Mesenteric fat pad (tissue), 1 donor: ENCODE results near the gene SCAF8. TPM values are rescaled to one million over a fixed set of nuclear protein-coding genes. Genes with fewer than 3 reads are reported as not detected.

Experiments
- DNase-seq: peaks from one replicate; pipeline ENCODE4 v3.0.0-alpha.2; 2020; ENCODE audit warnings: low spot score
- total RNA-seq: library from RNA; stranded (reverse); fragmentation: NEBNext Ultra II Directional; extraction: Animal tissue kit (Norgen Biotek cat#: 25700); gene quantifications from one replicate; pipeline ENCODE4 v1.2.1, GENCODE V29; 2021
- donor health status: DM: yes; HTN: yes; CAD: no.

SCAF8 gene
- total RNA-seq, 1 donor from 2014 or later: 33.3 TPM

DNA sequence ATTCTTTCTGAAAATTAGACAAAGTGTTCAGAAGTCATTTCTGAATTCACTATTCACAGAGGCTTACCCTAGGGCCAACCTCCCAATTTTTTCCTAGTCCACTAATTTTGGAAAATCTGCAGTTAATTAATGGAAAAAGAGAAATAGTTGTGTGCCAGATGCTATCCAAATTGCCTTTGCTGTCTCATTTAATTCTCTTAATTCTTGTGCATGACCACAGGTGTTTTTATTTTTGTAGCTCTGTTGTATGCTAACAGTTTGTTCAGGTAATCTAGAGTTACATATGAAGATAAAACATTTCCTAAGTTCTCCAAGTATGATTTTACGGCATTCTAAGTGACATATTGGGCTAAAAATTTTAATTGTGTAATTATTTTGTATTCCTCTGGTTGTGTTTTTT is 96.8 kb downstream of the SCAF8 start:
- DNase-seq: no peak

DNA sequence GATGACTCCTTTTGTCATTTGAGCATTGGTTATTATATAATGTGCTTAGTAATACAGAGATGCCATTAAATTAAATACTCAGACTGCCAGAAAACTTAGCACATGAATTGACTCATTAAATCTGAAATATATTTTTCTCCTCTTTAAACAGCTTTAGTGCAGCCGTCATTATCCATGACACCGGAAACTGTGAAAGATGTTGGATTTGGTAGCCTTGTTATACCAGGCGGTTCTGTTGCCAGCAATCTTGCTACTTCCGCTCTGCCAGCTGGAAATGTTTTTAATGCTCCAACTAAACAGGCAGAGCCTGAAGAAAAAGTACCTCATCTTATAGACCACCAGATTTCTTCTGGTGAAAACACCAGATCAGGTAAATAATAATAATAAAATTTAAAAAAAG is 97.6 kb downstream of the SCAF8 start:
- no peak for DNase-seq

DNA sequence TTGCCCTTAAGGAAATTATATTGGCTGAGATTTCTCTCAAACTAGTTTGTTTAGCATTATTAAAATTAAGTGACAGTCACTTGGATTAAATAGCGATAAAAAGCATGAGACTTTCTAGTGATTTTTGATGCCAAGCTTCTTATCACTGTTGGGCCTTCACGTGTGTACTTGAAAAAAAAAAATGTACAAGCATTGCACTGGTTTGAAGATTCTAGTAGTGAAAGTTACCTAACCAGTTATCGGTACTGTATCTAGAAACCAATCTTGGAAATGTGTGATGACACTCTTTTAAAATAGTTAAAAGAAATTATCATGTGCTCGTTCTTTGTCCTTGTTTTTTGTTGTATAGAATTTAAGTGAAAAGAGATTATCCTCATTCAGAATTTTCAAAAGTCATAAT is 102.1 kb downstream of the SCAF8 start:
- DNase-seq: no peak

DNA sequence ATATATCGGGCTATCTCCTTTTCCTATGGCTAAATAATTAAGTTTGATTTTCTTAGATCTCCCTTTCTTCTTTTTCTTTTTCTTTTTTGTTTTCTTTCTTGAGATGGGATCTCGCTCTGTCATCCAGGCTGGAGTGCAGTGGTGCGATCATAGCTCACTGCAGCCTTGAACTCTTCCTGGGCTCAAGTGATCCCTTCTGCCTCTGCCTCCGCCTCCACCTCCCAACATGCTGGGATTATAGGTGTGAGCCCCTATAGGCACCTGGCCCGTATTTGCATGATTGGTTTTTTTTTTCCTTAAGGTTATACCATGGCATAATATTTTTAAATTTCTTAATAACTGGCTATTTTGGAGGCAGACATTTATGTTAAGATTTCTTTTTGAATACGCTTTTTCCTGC is 106.3 kb downstream of the SCAF8 start:
- no peak for DNase-seq

DNA sequence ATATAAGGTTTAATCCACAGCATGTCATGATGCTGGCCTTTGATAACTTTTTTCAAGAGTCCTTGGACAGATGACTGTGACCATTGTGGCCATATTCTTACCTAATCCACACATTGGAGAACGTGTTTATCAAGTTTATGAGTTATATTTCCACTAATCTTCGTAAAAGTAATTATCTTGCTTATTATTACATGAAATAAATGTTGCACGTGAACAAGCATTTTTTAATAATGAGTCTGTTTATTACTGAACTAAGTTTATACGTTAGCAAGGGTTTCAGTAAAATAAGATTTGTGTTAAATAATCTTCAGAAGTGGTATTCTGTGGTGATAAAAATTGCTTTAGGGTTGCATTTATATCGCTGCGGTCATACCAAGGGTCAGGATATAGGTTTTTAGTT is 107.1 kb downstream of the SCAF8 start:
- no peak for DNase-seq

DNA sequence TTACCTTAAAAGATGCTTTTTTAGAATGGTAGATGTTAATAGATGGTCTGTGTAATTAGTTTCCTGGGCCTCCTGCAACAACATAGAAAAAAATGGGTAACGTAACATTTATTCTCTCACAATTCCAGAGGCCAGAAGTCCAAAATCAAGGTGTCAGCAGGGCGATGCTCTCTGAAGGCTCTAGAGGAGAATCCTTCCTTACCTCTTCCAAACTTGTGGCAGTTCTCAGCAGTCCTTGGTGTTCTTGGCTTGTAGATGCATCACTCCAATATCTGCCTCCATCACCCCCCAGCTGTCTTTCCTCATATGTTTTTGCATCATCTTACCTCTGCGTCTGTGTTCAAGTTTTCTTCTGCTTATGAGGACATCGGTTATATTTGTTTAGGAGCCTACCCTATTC is 107.9 kb downstream of the SCAF8 start:
- no peak for DNase-seq

DNA sequence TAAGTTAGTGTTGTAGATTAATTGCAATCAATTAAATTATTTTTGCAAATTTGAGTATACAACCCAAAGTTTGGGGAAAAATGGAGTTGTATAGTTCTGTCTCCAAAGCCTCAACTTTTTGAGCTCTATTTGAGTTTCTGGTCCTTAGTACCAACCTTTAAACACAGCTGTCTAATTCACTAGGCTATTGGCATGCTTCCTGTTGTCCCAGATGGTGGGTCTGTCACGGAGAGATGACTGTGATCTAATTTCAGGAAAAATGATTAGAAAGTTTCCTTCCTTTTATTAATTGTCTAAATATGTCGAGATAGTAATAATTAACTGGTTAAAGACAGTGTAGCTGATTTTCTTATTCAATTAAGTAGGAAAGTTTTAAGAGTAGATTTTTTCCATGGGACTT is 109.6 kb downstream of the SCAF8 start:
- no peak for DNase-seq

DNA sequence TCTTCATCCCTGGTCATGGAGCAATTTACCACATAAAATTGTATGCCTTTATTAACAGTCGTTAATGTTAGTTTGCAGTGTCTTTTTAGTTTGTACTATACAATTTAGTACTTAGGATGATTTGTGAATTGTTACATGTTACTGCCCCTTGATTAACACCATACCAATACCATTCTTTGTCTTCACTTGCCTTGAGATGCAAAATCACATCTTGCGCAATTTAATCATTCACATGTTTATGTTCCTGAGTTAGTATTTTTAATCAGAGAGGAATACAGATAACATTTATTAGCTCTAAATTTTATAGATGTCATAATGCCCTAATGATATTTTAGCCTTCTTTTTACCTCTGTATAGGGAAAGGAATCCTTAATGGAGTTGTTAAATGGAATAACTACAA is 114.1 kb downstream of the SCAF8 start:
- DNase-seq: no peak

DNA sequence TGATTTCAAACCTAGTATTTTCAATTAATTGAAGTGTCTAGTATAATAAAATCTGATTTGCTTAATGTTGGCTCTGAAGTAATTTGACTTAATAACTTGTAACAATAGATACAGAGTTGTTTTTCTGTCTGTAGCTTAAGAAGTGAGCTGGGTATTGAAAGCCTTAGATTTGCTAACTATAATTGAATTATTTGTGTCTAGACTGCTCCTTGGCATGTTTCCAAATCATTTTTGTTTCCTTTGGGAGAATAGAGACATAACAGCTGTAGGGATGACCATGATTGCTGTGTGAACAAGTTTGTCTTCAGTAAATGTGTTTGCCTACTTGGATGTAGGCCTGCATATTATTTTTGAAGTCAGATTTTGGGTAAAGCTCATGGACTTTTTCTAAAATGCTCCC is 115.4 kb downstream of the SCAF8 start:
- DNase-seq: no peak

DNA sequence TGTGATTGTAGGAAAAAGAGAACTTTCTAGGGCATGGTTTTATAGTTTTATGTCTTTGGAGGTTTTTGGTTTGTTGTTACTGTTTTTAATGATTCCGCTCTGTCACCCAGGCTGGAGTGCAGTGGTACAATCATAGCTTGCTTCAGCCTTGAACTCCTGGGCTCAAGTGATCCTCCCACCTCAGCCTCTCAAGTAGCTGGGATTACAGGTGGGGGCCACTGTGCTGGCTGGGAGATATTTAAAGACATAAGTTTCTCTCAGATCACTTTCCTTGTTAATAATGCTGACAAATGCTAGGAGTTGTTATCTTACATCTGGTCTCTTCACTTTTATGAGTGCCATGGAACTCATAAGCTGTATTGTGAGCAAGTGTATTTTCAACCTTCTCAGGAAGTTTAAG is 116.3 kb downstream of the SCAF8 start:
- no peak for DNase-seq

DNA sequence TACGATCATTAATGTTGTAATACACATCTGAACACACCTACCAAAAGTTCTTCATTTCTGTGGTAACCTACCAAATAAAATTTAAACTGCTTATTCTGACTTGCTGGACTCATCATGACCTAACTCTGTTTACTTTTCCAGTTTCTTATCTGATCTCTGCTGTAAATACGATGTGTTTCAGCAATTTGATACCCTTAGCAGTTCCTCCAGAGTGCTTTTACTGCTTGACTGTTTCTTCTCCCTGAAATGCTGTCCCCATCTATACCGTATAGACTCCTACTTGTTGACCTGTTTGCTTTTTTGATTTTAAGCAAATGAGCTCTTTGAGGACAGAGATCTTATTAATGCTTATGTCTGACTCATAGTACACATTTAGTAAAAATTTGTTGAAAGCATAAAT is 119.5 kb downstream of the SCAF8 start:
- DNase-seq: no peak

DNA sequence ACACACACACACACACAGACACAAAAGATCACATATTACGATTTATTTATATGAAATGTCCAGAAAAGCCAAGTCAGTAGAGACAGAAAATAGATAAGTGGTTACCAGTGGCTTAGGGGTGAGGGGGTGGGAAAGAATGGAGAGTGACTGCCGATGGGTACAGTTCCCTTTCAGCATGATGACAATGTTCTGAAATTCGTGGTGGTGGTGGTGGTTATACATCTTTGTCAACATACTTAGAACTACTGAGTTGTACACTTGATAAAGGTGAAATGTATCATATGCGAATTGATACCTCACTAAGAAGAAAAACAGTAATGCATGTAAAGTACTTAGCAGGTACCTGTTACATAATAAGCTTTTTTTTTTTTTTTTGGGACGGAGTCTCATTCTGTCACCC is 124.3 kb downstream of the SCAF8 start:
- no peak for DNase-seq

DNA sequence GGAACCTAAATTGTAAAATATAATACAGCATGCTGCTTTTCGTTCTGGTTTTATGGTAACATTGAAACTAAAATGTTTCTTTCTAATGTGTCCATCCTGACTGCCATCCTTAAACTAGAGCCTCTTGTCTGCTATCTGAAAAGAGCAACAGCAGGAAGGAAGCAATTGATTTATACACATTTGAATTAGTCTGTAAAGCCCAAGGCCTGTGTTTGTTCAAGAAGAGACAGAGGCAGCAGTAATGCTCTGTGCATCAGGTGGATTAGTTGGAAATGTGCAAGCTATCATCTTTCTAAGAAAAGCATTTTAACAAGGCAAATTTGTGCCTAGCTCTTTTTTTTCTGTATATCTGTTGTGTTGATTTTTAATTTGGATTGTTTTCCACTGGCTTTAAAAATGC is 128.6 kb downstream of the SCAF8 start:
- DNase-seq: no peak

DNA sequence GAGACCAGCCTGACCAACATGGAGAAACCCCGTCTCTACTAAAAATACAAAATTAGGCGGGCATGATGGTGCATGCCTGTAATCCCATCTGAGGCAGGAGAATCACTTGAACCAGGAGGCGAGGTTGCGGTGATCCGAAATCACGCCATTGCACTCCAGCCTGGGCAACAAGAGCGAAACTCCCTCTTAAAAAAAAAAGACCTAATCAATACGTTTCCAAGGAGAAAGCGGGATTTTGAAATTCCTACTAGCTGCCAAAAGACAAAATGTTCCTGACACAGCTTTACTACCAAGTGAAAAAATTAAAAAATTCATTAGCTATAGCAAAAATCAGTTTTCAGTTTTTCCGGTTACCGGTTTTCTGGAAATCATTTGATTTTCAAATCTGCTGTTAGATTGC is 129.3 kb downstream of the SCAF8 start:
- no peak for DNase-seq

DNA sequence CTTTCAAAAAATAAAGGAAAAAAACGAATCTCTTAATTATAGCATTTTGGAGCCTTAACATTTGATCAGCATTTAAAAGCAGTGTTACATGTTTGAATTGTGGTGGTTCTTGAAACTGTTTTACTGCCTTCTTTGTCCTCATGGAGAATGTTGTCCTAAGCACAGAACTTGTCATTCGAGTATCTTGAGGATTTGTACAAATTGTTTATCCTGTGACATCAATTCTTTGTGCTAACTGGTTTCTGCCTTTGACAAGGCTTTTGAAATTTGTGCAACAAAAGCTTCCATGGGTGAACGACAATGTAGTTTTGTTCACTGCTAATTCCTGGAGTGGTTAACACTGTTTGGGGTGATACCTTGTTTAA is 130.8 kb downstream of the SCAF8 start:
- no peak for DNase-seq

DNA sequence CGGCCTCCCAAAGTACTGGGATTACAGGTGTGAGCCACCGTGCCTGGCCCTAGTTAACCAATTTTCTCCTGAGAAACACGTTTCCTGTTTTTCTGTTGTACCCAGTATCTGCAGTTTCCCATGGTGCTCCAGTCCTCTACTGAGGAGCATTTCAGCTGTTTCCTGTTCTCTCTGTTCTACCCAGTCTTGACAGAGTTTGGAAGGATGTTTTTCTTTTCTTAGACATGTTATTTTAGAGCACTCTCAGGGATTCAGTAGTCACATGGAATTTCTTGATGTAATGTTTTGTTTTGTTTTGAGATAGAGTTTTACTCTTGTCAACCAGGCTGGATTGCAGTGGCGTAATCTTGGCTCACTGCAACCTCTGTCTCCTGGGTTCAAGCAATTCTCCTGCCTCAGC is 132.1 kb downstream of the SCAF8 start:
- DNase-seq: no peak

DNA sequence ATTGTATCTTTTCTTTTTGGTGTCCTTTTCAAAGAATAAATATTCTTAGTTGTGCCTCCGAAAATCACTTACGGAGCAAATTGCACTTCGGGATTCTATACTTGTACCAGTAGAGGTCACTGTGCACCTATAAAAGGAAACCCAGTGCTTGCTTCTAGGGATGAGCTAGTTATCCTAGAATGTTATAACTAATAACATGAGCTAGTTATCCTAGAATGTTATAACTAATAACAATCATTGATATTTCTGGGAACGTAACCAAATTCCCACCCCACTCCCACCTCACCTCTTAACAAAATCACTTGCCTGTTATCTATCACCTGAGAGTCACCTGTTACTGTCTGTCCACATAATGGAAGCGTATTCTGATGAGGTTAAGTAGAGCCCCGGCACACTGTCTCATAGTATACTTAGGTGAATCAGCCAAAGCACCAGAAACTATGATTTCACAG is 135.0 kb downstream of the SCAF8 start:
- DNase-seq: no peak

DNA sequence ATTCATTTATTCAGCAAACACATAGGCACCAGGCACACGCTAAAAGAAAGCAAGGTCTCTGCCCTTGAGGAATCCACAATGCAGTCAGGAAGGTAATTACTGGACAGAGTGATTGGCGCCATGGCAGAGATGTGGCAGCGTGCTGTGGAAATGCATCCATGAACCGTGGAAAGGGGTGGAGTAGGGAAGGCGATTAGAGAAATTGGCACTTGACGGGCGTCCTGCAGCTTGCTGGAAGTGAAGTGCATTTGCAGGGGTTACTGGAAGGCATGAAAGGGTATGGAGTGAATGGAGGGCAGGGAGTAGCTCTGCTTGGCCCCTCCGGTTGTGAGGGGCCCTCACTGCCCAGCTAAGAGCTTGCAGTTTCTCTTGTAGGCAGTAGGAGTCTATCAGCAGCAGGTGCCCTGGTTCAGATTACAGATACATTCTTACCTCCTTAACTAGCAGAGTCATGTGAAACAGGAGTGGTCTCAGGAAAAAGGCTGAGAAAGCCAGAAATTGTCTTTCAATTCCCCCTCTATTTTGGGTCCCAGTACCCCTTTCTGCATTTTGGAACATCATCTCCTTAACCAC is 139.4 kb downstream of the SCAF8 start:
- no peak for DNase-seq

DNA sequence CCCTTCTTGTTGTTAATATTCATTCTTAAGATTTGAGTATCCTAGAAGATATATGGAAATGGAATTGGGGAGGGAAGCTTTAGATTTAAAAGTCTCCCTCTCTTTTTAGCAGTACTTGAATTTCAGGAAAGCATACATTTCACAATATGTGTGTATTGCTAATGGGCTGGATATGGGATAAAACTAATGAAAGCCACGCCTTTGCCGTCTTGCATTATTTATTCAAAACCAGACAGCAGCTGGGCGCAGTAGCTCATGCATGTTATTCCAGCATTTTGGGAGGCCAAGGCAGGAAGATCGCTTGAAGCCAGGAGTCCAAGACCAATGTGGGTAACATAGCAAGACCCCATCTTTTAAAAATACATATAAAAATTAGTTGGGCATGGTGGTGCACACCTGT is 140.3 kb downstream of the SCAF8 start:
- no peak for DNase-seq

DNA sequence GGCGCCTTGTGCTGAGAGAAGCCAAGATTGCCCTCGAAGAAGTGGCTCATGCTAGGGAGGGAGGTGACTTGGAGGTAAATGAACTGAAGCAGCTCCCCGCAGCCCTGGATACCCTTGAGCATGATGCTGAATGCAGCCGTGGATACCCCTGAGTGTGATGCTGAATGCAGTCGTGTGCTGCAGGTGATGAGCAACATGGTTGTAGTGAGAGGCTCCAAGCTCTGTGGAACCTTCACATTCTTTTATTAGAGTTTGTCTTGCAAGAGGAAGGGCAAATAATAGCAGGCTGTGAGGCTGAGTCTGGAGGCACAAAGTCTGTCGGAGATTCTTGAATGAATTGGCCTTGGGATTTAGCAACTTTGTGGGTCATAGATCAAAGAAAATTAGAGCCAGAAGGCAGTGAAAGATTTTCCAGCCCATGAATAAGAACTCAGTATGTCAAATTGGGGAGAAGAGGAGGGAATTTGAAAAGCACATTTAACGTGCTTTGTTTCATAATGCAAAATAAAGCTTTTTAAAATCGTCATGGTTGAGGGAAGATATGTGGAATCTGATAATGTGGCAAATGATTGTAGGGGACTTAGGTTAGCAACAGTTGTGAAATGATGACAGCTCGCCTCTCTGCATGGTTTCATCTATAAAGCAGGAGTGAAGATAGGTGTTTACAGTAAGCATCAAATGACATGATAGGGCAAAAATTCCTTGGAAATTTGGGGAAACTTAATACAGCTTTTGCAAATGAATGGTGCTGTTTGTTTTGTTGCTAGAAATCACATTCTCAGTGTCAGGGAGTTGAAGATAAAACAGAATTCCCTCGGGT is 141.8 kb downstream of the SCAF8 start:
- DNase-seq: no peak

DNA sequence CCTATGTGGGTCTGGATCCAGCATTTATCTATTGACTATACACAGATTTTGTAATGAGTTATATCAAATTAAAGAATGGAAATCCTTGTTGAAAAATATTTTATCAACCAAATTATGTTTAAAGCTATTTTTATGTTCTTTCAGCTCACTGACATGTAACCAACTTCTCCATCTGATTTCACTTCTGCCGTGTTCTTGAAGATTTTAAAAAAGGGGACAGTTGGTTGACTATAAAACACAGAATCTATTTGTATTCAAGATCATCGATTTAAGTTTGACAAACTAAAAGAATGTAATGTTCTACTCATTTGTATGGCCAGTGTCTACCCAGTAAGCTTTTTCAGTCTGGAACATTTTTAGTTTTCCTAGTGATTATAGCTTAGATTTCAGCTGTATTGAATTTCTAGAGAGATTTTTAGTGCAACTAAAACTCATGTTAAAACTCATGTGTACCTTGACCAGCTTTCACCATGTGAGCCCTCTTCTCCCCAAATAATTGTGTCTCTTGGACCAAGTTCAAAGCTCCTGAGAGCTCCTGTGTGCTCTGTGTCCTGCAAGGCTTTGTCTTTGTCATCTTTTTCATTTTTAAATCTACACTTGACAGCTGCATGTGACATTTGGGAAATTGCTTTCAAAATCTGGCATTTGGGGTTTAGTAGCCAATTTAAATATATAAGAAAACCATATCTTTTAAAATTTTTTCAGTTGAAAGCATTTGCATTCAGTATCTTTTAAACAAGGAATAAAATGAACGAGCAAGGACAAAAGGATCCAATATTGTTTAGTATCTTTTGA is 143.5 kb downstream of the SCAF8 start:
- DNase-seq: no peak

DNA sequence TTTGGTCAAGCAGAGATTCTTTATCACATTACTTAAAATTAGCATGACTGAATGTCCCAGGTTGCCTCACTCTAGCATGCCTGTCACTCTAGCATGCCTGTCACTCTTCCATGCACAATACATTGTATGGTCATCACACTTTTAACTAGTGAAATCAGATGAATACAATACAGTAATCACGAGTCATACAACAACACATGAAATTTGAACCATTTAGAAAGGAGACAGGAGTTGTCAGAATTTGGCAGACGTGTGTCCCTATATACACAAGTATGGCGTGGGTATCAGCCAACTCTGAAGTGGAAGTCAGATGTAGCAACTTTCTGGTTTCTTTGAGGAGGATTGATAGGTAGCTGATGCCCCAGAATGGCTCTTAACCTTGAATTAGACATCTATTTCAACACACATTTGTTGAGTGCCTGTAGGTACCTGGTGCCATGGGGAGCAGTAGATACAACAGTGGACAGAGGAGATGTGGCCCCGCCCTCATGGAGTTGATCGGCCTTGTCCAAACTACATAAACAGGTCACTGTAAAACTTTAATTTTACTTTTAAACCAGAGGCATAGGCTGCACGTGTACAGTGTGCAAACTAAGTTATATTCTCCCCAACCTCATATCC is 145.8 kb downstream of the SCAF8 start:
- no peak for DNase-seq
